Measurements from ENCODE around the gene SRGAP1. TPM values are rescaled to one million over a fixed set of nuclear protein-coding genes. Genes with fewer than 3 reads are reported as not detected.

Gene SRGAP1
- total and polyA plus RNA-seq, 2 donors = 0.82 to 1.3 TPM

GRCh38 chr12:63915105-63915800 is 70.8 kb downstream of the SRGAP1 start:
- no peak overlapping the region for H3K27ac ChIP-seq (ENCODE audit: low read depth in 1 of 2, low read length in 1 of 2)
- 85% methylated on average over 2 of the region's 2 CpGs for WGBS
- no peak for DNase-seq (ENCODE audit: low read depth in 6 of 9, low spot score in 9 of 9)
- no peaks in the 10 kb centered on the region for H3K27me3 ChIP-seq (ENCODE audit: control insufficient read depth in 2 of 2, insufficient read depth in 1 of 2, low read length in 1 of 2)
- no peaks in the 10 kb centered on the region for H3K9me3 ChIP-seq (ENCODE audit: control insufficient read depth in 2 of 2, insufficient read depth in 1 of 2, low read length in 1 of 2)
- H3K4me1 ChIP-seq (ENCODE audit: control insufficient read depth in 2 of 2, insufficient read depth in 2 of 2, low read length in 2 of 2) = no peaks in the 10 kb centered on the region
- no peak overlapping the region for H3K4me3 ChIP-seq (ENCODE audit: low read length in 2 of 2)
- H3K36me3 ChIP-seq (ENCODE audit: control insufficient read depth in 2 of 2, insufficient read depth in 2 of 2, low read length in 1 of 2) = no peaks in the 10 kb centered on the region

- H3K4me3 ChIP-seq (ENCODE audit: low read length in 2 of 2) = no peak overlapping the region
- H3K27ac ChIP-seq (ENCODE audit: low read depth in 1 of 2, low read length in 1 of 2) = no peak overlapping the region
- no peak for DNase-seq (ENCODE audit: low read depth in 6 of 9, low spot score in 9 of 9)
- H3K27me3 ChIP-seq (ENCODE audit: control insufficient read depth in 2 of 2, insufficient read depth in 1 of 2, low read length in 1 of 2) = no peaks in the 10 kb centered on the region
- no peaks in the 10 kb centered on the region for H3K9me3 ChIP-seq (ENCODE audit: control insufficient read depth in 2 of 2, insufficient read depth in 1 of 2, low read length in 1 of 2)
- H3K4me1 ChIP-seq (ENCODE audit: control insufficient read depth in 2 of 2, insufficient read depth in 2 of 2, low read length in 2 of 2) = no peaks in the 10 kb centered on the region
- 71% methylated on average over 7 of the region's 7 CpGs for WGBS
- no peaks in the 10 kb centered on the region for H3K36me3 ChIP-seq (ENCODE audit: control insufficient read depth in 2 of 2, insufficient read depth in 2 of 2, low read length in 1 of 2)
Observed at GRCh38 chr12:63916561-63917476, 72.3 kb downstream of the SRGAP1 start.

GRCh38 chr12:63917477-63917862 is 73.0 kb downstream of the SRGAP1 start:
- no peak overlapping the region for H3K4me3 ChIP-seq (ENCODE audit: low read length in 2 of 2)
- no peaks in the 10 kb centered on the region for H3K9me3 ChIP-seq (ENCODE audit: control insufficient read depth in 2 of 2, insufficient read depth in 1 of 2, low read length in 1 of 2)
- no peaks in the 10 kb centered on the region for H3K36me3 ChIP-seq (ENCODE audit: control insufficient read depth in 2 of 2, insufficient read depth in 2 of 2, low read length in 1 of 2)
- H3K27ac ChIP-seq (ENCODE audit: low read depth in 1 of 2, low read length in 1 of 2) = peak overlapping the region in 1 of 2 donors; percentile 18
- no peaks in the 10 kb centered on the region for H3K27me3 ChIP-seq (ENCODE audit: control insufficient read depth in 2 of 2, insufficient read depth in 1 of 2, low read length in 1 of 2)
- no peaks in the 10 kb centered on the region for H3K4me1 ChIP-seq (ENCODE audit: control insufficient read depth in 2 of 2, insufficient read depth in 2 of 2, low read length in 2 of 2)
- DNase-seq (ENCODE audit: low read depth in 6 of 9, low spot score in 9 of 9) = no peak
- 95% methylated on average over 3 of the region's 3 CpGs for WGBS

GRCh38 chr12:63917864-63918799 is 73.6 kb downstream of the SRGAP1 start:
- WGBS = 94% methylated on average over 10 of the region's 10 CpGs
- no peaks in the 10 kb centered on the region for H3K9me3 ChIP-seq (ENCODE audit: control insufficient read depth in 2 of 2, insufficient read depth in 1 of 2, low read length in 1 of 2)
- no peaks in the 10 kb centered on the region for H3K36me3 ChIP-seq (ENCODE audit: control insufficient read depth in 2 of 2, insufficient read depth in 2 of 2, low read length in 1 of 2)
- no peak overlapping the region for H3K4me3 ChIP-seq (ENCODE audit: low read length in 2 of 2)
- peak overlapping the region in 1 of 2 donors; percentile 18 for H3K27ac ChIP-seq (ENCODE audit: low read depth in 1 of 2, low read length in 1 of 2)
- H3K4me1 ChIP-seq (ENCODE audit: control insufficient read depth in 2 of 2, insufficient read depth in 2 of 2, low read length in 2 of 2) = no peaks in the 10 kb centered on the region
- no peak for DNase-seq (ENCODE audit: low read depth in 6 of 9, low spot score in 9 of 9)
- H3K27me3 ChIP-seq (ENCODE audit: control insufficient read depth in 2 of 2, insufficient read depth in 1 of 2, low read length in 1 of 2) = no peaks in the 10 kb centered on the region

- no peak for DNase-seq (ENCODE audit: low read depth in 6 of 9, low spot score in 9 of 9)
- Histone ChIP-seq H3K9me3 (ENCODE audit: control insufficient read depth in 2 of 2, insufficient read depth in 1 of 2, low read length in 1 of 2) (no peaks in the 10 kb centered on the region), H3K36me3 (ENCODE audit: control insufficient read depth in 2 of 2, insufficient read depth in 2 of 2, low read length in 1 of 2) (no peaks in the 10 kb centered on the region), H3K4me1 (ENCODE audit: control insufficient read depth in 2 of 2, insufficient read depth in 2 of 2, low read length in 2 of 2) (no peaks in the 10 kb centered on the region), H3K4me3 (ENCODE audit: low read length in 2 of 2) (no peak overlapping the region), H3K27me3 (ENCODE audit: control insufficient read depth in 2 of 2, insufficient read depth in 1 of 2, low read length in 1 of 2) (no peaks in the 10 kb centered on the region), H3K27ac (ENCODE audit: low read depth in 1 of 2, low read length in 1 of 2) (no peak overlapping the region)
- WGBS = 95% methylated on average over 6 of the region's 6 CpGs
Observed at GRCh38 chr12:63918800-63919300, 74.3 kb downstream of the SRGAP1 start.

GRCh38 chr12:63919756-63920155 is 75.3 kb downstream of the SRGAP1 start:
- no peaks in the 10 kb centered on the region for H3K4me1 ChIP-seq (ENCODE audit: control insufficient read depth in 2 of 2, insufficient read depth in 2 of 2, low read length in 2 of 2)
- no peak for DNase-seq (ENCODE audit: low read depth in 6 of 9, low spot score in 9 of 9)

GRCh38 chr12:63921157-63921556 is 76.7 kb downstream of the SRGAP1 start:
- Histone ChIP-seq H3K27me3 (ENCODE audit: control insufficient read depth in 2 of 2, insufficient read depth in 1 of 2, low read length in 1 of 2) (no peaks in the 10 kb centered on the region), H3K9me3 (ENCODE audit: control insufficient read depth in 2 of 2, insufficient read depth in 1 of 2, low read length in 1 of 2) (no peaks in the 10 kb centered on the region), H3K4me3 (ENCODE audit: low read length in 2 of 2) (no peak overlapping the region), H3K36me3 (ENCODE audit: control insufficient read depth in 2 of 2, insufficient read depth in 2 of 2, low read length in 1 of 2) (no peaks in the 10 kb centered on the region), H3K27ac (ENCODE audit: low read depth in 1 of 2, low read length in 1 of 2) (no peak overlapping the region), H3K4me1 (ENCODE audit: control insufficient read depth in 2 of 2, insufficient read depth in 2 of 2, low read length in 2 of 2) (no peaks in the 10 kb centered on the region)
- WGBS = 87% methylated on average over 6 of the region's 6 CpGs
- no peak for DNase-seq (ENCODE audit: low read depth in 6 of 9, low spot score in 9 of 9)

More at GRCh38 chr12:63919756-63920155, 75.3 kb downstream of the SRGAP1 start:
- 97% methylated on average over 2 of the region's 2 CpGs for WGBS
- H3K9me3 ChIP-seq (ENCODE audit: control insufficient read depth in 2 of 2, insufficient read depth in 1 of 2, low read length in 1 of 2) = no peaks in the 10 kb centered on the region
- H3K4me3 ChIP-seq (ENCODE audit: low read length in 2 of 2) = no peak overlapping the region
- H3K36me3 ChIP-seq (ENCODE audit: control insufficient read depth in 2 of 2, insufficient read depth in 2 of 2, low read length in 1 of 2) = no peaks in the 10 kb centered on the region
- H3K27ac ChIP-seq (ENCODE audit: low read depth in 1 of 2, low read length in 1 of 2) = no peak overlapping the region
- H3K27me3 ChIP-seq (ENCODE audit: control insufficient read depth in 2 of 2, insufficient read depth in 1 of 2, low read length in 1 of 2) = no peaks in the 10 kb centered on the region

- DNase-seq (ENCODE audit: low read depth in 6 of 9, low spot score in 9 of 9) = no peak
- Histone ChIP-seq H3K4me3 (ENCODE audit: low read length in 2 of 2) (no peak overlapping the region), H3K36me3 (ENCODE audit: control insufficient read depth in 2 of 2, insufficient read depth in 2 of 2, low read length in 1 of 2) (no peaks in the 10 kb centered on the region), H3K27ac (ENCODE audit: low read depth in 1 of 2, low read length in 1 of 2) (no peak overlapping the region), H3K9me3 (ENCODE audit: control insufficient read depth in 2 of 2, insufficient read depth in 1 of 2, low read length in 1 of 2) (no peaks in the 10 kb centered on the region), H3K27me3 (ENCODE audit: control insufficient read depth in 2 of 2, insufficient read depth in 1 of 2, low read length in 1 of 2) (no peaks in the 10 kb centered on the region), H3K4me1 (ENCODE audit: control insufficient read depth in 2 of 2, insufficient read depth in 2 of 2, low read length in 2 of 2) (no peaks in the 10 kb centered on the region)
- 91% methylated on average over 1 of the region's 1 CpG for WGBS
Observed at GRCh38 chr12:63922474-63922873, 78.0 kb downstream of the SRGAP1 start.
